Measurements from ENCODE around the gene CST9.
"Not testable (repeated sequence)": the region's sequence is repeated elsewhere in the genome, so short reads cannot be mapped to it uniquely, and the experiment has no call there.

Gene CST9

DNA sequence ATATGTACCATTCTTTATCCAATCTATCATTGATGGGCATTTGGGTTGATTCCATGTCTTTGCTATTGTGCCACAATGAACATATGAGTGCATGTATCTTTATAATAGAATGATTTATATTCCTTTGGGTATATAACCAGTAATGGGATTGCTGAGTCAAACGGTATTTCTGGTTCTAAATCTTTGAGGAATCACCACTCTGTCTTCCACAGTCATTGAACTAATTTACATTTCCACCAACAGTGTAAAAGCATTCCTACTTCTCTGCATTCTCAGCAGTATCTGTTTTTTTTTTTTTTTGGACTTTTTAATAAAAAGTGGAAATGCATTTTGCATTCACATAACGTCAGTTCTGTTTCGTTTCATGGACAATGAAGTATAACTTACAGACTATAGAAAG lies 16.7 kb upstream of the CST9 start:
- DNase-seq: not testable (repeated sequence)

DNA sequence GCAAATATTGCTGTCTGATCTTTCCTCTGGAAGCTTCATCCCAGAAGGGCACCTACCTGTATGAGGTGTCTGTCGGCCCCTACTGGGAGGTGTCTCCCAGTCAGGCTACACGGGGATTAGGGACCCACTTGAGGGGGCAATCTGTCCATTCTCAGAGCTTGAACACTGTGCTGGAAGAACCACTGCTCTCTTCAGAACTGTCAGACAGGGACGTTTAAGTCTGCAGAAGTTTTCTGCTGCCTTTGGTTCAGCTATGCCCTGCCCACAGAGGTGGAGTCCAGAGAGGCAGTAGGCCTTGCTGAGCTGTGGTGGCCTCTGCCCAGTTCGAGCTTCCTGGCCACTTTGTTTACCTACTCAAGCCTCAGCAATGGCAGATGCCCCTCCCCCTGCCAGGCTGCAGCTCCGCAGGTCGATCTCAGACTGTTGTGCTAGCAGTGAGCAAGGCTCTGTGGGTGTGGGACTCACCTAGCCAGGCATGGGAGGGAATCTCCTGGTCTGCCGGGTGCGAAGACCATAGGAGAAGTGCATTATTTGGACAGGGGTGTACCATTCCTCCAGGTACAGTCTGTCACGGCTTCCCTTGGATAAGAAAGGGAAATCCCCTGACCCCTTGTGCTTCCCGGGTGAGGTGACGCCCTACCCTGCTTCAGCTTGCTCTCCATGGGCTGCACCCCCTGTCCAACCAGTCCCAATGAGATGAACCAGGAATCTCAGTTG lies 15.1 kb upstream of the CST9 start:
- not testable (repeated sequence) for DNase-seq

DNA sequence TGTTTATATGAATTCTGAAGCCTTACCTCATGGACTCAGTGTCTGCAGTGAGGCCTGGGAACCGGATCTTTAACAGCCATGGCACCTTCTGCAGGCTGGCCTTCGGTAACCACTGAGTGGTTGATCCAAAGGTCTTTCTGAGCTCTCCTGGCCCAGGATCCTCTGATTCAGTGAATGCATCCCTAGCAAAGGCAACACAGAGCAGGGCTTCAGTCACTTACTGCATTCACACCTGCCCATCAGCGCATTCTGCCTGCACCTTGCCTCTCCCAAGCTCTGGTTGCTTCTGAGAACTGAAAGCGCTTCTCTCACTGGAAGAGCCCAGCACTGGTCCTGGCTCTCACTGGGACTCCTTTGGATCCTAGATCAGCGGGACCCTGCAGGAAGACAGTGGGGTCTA lies 8.4 kb upstream of the CST9 start:
- no peak for DNase-seq

DNA sequence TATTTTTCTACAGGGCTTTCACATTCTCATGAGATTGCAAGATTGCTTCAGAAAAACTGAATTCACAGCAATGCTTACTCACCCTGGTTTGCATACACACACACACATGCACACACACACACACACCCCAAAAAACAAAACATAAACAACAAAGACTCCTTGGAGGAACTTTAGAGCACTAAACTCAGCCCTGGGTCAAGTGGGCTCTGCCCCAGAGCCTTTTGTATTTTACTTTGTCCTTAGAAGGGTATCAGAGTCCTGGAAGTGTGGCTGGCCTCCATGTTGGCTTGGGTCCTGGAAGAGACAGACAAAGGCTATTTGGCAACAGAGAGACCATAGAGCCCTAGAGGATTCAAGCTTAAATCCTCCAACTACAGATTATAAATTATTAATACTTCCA lies 8.0 kb upstream of the CST9 start:
- no peak for DNase-seq

DNA sequence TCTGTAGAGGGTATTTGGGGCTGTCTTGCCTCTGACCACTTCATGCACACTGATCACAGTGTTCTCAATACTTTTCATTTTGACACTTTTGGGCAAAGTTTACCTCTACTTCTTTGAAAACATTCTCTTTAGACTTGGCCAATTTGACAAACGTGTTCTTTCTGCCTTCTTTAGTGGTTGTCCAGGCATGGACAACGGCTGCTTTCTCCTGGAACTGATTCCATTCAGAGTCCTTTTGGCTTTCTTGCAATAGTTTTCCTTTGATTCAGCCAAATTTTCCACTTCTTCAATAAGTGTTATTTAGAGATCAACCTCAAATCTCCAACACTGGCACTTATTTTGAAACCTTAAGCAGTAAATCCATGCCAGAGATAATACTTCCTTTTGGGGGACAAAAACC lies 6.7 kb upstream of the CST9 start:
- no peak for DNase-seq

DNA sequence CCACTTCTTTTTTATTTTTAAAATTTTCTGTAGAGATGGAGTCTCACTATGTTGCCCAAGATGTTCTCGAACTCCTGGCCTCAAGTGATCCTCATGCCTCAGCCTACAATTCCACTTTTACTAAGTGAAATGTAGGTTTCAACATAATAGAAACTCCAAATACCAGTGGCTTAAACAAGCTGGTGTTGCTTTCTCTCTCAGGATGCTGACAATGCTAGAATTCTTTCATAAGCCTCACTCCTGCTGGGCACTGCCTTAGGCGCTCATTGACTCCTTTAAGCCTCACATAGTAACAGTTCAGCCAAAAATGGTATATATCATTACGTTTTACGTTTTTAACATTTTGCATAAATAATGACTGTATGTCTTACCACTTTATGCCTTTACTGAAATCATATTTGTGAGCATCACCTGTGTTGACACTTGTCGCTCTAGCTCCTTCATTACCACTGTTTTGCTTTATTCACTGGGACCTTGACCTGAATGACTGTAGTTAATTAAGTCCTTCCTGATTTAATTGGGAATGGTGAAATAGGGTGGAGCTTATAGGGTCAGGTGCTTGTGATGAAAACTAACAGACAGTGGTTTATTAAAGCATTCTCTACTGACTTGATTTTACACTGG lies 3.9 kb upstream of the CST9 start:
- DNase-seq: no peak

- no peak for DNase-seq
Observed at GRCh38 chr20:23608251-23608846, 2.6 kb upstream of the CST9 start.

DNA sequence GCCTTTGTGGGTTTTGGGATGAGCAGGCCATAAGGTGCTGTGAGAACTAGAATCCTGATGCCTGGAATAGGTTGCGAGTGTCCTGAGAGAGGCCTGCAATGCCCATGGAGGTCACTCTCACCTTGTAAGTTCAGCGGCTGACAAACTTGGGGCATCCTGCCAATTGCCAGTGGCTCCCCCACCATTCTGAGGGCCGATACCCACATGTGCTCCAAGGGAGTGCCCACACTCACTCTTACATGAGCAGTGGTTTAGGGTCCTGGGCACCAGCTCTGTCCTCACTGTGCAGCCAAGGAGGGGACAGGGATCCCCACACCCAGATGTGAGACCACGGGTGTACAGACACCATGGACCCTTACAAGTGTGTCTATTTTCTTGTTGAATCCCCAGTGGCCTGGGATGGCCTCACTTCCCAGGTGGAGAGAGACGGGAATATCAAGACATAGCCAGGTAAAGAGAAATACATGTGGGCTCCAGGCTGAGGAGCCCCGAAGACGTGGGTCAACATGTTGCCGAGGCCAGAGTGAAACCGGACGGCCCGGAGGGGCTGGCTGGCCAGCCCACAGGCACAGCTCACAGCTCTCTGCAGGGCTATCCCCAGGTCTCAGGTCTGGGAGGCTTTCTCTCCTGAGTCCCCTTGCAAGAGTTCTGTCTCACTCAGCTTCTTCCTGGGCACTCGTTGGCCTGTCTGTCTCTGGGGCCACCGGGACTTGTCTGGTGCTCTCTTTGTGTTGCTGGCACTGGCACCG lies 2.0 kb upstream of the CST9 start:
- DNase-seq: no peak

- DNase-seq: peak; percentile 80
Observed at GRCh38 chr20:23606652-23607049, 934 bp upstream of the CST9 start.

GRCh38 chr20:23604306-23604705 lies 1.4 kb downstream of the CST9 start:
- DNase-seq: no peak

GRCh38 chr20:23603321-23603720 lies 2.4 kb downstream of the CST9 start:
- DNase-seq: no peak

GRCh38 chr20:23602699-23603098 lies 3.0 kb downstream of the CST9 start:
- no peak for DNase-seq

GRCh38 chr20:23602241-23602640 lies 3.5 kb downstream of the CST9 start:
- DNase-seq: no peak

GRCh38 chr20:23601715-23602114 lies 4.0 kb downstream of the CST9 start:
- DNase-seq: no peak

DNA sequence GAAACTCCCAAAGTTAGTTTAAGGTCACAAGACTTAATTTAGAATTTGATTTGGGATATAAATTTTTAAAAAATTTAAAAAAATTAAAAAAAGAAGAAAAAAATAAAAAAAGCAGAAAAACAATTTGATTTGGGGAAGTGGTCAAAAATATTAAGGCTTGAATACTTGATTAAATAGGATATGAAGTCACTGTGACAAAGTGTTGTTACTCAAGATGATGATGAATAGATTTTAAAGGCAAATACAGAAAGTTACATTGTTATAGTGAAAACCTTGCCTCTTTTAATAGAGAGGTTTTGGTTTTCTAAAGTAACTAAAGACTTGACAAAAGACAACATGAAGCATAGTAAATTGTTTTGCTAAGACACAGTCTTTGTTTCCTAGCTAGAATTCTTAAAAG lies 7.2 kb downstream of the CST9 start:
- DNase-seq: no peak

- DNase-seq: no peak
Observed at GRCh38 chr20:23596579-23597250, 9.0 kb downstream of the CST9 start.

DNA sequence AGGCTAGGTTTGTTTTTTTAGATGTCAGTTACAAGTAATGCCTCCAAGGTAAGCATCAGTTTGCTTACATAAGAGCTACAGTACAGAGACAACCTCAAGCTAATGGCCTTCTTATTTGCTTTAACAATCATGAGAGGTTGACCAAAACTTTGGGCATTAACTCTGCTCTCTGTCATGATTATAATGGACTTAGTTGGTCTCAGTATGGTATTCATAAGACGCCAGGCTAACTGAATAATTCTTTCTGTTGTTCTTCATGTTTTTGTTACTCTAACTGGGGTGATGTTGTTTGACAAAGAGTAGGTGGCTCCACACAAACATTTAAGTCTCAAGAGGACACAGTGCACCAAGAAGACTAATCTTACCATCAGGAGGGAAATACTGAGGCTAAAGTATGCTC lies 9.8 kb downstream of the CST9 start:
- no peak for DNase-seq

GRCh38 chr20:23588434-23589403 lies 17.0 kb downstream of the CST9 start:
- DNase-seq: no peak

DNA sequence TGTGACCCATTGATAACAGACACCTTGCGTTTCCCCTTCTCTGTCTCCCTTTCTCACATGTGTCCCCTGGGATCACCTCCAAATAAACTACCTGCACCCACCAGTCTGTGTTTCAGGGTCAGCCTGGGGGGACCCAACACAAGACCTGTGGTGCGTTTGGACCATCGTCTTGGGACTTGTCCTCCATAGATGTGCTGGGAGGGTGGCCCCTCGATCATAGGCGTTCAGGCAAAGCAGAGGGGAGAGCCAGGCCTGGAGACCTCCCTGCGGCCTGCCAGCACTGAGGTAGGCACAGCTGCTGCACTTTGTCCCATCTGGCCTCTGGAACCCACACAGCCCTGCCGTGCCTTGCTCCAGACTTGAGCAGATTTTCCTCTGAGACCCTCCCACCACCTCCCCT lies 18.1 kb downstream of the CST9 start:
- DNase-seq: no peak

DNA sequence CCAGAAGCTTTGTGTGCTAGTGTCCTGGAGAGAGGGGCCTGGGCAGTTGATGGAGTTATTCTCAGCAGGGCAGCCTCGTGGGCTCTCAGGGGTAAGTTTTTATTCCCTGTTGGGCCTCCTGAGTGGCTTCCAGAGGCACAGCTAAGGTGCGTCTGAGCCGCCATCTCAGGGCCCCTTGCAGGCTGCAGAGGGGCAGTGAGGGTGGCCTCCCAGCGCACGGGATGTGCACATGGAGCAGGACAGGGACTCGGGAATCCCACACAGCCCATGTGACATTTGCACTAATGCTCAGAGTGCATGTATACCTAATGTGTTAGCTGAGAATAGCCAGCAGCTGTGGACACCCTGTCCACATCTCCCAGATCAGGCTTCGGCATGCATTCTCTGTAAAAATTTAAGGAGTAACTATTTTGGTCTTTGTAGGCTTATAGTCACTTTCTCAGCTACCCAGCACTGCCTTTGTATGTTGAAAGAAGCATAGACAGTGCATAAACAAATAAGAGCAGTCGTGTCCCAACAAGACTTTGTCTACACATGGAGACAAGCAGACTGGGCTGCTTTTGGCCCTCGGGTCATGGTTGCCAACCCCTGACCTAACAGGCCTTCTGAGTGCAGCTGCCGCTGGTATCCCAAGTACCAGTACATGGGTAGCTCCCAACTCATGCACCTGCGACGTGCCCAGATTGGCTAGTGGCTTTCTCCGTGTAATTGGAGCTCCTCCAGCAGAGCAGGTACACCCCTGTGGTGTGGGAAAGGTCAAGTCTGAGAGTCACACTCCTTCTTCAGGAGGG lies 18.8 kb downstream of the CST9 start:
- no peak for DNase-seq

All from activated effector memory CD4-positive, alpha-beta T cell treated with anti-CD3 and anti-CD28 coated beads, Interleukin-2, amount 50 U/mL, for 16 hours (primary cell).